NB4 (cell line): Measurements from ENCODE around the gene ATRAID.

Experiments used
- CTCF ChIP-seq: IDR thresholded peaks from one replicate; pipeline ENCODE4 v1.5.1; 2012; ENCODE audit warnings: low read depth, low read length
- MAX ChIP-seq: IDR thresholded peaks from 2 replicates; pipeline ENCODE4 v1.6.1; 2011; ENCODE audit warnings: low read depth, low read length
- MYC ChIP-seq: IDR thresholded peaks from 2 replicates; pipeline ENCODE4 v1.6.1; 2011; ENCODE audit warnings: low read depth, low read length

- TF ChIP-seq CTCF (no peak), MYC (no peak), MAX (no peak)
These were observed 51.7 kb downstream of the ATRAID start for GRCh38 chr2:27263287-27264252.
